Measurements from ENCODE around the gene ZFPM1.

The ZFPM1 gene

GRCh38 chr16:88510091-88510994 is 57.3 kb downstream of the ZFPM1 start:
- no peak for DNase-seq (ENCODE audit: low read depth in 2 of 2)
- no peak for TF ChIP-seq CTCF (IDR thresholded peaks at IDR 0.05; ENCODE audit: low read depth, low read length)

GRCh38 chr16:88511060-88511459 is 58.0 kb downstream of the ZFPM1 start:
- TF ChIP-seq CTCF (IDR thresholded peaks at IDR 0.05; ENCODE audit: low read depth, low read length) = no peak
- no peak overlapping the region for H3K4me3 ChIP-seq (replicated peaks in 1 of 2; ENCODE audit: low read depth in 2 of 2, low read length in 2 of 2)
- DNase-seq (ENCODE audit: low read depth in 2 of 2) = no peak

More at GRCh38 chr16:88510091-88510994, 57.3 kb downstream of the ZFPM1 start:
- no peak overlapping the region for H3K4me3 ChIP-seq (replicated peaks in 1 of 2; ENCODE audit: low read depth in 2 of 2, low read length in 2 of 2)

- H3K4me3 ChIP-seq (replicated peaks in 1 of 2; ENCODE audit: low read depth in 2 of 2, low read length in 2 of 2) = no peak overlapping the region
- DNase-seq (ENCODE audit: low read depth in 2 of 2) = no peak
- TF ChIP-seq CTCF (IDR thresholded peaks at IDR 0.05; ENCODE audit: low read depth, low read length) = no peak
Observed at GRCh38 chr16:88511906-88512305, 58.8 kb downstream of the ZFPM1 start.

- no peak for DNase-seq (ENCODE audit: low read depth in 2 of 2)
- no peak overlapping the region for H3K4me3 ChIP-seq (replicated peaks in 1 of 2; ENCODE audit: low read depth in 2 of 2, low read length in 2 of 2)
- no peak for TF ChIP-seq CTCF (IDR thresholded peaks at IDR 0.05; ENCODE audit: low read depth, low read length)
Observed at GRCh38 chr16:88512728-88513696, 59.9 kb downstream of the ZFPM1 start.

- H3K4me3 ChIP-seq (replicated peaks in 1 of 2; ENCODE audit: low read depth in 2 of 2, low read length in 2 of 2) = no peak overlapping the region
- no peak for TF ChIP-seq CTCF (IDR thresholded peaks at IDR 0.05; ENCODE audit: low read depth, low read length)
- DNase-seq (ENCODE audit: low read depth in 2 of 2) = no peak
Observed at GRCh38 chr16:88514070-88514469, 61.0 kb downstream of the ZFPM1 start.

GRCh38 chr16:88514526-88515232 is 61.6 kb downstream of the ZFPM1 start:
- TF ChIP-seq CTCF (IDR thresholded peaks at IDR 0.05; ENCODE audit: low read depth, low read length) = no peak
- no peak for DNase-seq (ENCODE audit: low read depth in 2 of 2)

More at GRCh38 chr16:88514526-88515232, 61.6 kb downstream of the ZFPM1 start:
- H3K4me3 ChIP-seq (replicated peaks in 1 of 2; ENCODE audit: low read depth in 2 of 2, low read length in 2 of 2) = no peak overlapping the region
